HG02885 (cell line): ENCODE data around the gene RNF224.
"Not testable (repeated sequence)": the region's sequence is repeated elsewhere in the genome, so short reads cannot be mapped to it uniquely, and the experiment has no call there.

Source experiments
- ATAC-seq: cut with Tn5 transposase; IDR thresholded peaks from one replicate; pipeline ENCODE4 v1.9.1; 2021; ENCODE audit warnings: mild to moderate bottlenecking; ENCODE audit not compliant: unreplicated experiment, poor library complexity

Gene RNF224

DNA sequence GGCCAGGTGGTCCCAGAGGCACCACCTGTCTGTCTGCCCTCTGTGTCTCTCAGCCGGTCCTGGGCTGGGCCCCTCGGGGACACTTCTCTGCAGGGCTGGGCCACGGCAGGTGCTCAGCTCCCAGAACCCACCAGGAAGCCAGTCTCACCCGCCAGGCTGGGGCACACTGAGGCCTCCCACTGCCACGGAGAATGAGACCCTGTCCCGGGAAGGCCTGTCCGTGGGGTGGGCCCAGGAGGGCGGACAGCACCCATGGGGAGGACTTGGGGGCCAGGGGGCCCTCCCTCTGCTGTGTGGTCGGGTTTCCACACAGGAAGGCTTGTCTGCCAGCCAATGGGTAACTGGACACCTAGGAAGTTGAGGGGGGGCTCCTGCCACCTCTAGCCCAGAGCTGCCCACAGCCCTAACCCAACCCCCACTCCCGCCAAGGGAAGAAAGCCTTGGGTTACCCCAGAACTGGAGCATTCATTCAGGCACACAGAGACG is 9.7 kb downstream of the RNF224 start:
- no peak for ATAC-seq

DNA sequence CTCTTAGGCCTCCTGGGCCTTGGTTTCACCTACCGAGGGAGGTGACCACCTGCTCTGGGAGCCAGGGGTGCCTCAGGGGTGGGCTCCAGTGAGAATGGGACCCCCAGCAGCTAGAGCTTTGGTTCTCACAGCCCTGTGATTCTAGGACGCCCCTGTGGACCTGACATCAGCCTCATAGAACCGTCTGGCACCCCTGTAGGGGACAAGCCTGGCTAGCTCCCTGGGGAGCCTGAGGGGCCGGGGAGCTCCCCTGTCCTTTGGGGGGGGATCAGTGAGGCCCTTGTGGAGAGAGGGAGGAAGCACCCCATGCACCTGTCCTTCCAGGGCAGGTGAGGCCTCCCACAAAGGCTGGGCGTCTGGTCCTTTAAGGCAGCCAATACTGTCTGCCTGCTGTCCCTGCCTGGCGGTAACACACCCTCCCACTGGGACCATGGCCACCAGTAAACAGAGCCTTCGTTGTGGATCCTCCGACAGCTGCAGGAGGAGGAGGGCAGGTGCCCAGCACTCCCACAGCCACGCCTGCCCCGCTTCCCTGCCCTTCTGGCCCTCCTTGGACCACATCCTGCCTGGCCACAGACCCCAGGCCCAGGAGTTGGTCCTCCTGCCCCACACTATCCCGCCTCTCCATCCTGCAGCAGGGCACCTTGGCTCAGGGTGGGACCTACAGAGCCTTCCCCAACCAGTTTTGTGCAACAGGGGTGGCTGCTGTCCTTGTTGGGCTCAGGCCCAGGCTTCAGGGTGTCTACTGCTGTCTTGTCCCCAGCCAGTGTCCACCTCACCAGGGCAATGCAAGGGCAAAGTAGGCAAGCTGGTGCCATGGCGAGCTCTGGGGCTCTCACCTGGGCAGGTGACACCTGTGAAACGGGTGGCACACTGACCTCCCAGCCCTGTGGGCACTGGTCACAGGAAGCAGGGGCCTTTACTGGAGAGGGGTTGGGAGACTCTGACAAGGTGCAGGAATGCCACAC is 10.7 kb downstream of the RNF224 start:
- ATAC-seq, result no peak

DNA sequence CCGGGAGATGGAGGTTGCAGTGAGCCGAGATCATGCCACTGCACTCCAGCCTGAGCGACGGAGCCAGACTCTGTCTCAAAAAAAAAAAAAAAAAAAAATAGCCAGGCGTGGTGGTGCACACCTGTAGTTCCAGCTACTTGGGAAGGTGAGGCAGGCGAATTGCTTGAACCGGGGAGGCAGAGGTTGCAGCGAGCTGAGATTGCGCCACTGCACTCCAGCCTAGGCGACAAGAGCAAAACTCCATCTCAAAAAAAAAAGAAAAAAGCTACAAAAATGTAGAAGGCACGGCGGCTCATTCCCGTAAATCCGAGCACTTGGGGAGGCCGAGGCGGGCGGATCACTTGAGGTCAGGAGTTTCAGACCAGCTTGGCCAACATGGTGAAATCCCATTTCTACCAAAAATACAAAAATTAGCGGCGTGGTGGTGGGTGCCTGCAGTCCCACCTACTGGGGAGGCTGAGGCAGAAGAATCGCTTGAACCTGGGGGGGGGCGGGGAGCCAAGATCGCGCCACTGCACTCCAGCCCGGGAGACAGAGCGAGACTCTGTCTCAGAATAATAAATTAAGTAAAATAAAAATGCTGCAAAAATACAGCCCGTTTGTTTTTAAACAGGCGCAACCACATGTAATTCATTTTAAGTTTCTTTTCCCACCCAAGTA is 12.4 kb downstream of the RNF224 start:
- not testable (repeated sequence) for ATAC-seq

DNA sequence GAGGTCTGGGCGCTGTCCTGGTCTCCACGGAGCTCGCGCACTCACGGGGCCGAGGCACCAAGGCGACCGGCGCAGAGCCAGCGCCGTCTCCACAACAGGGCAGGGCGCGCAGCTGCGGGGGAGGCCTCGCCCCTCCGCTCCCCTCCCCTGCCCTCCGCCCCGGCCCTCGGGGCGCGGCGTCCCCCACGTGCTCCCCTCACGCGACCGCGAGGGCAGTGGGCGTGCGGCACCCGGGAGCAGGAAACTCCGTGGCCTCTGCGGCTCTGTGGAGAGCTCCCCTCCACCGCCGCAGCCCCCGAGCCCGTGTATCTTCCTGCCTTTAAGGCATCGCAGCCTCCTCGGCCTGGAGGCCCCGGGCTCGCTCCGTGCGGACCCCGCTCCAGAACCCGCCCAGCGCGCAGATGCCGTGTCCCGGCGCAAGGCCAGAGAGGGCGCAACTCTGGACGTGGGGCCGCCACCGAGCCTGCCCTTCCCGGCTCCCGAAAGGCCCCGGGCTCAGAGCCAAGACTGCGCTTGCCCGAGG is 13.1 kb downstream of the RNF224 start:
- peak; percentile 23 for ATAC-seq

DNA sequence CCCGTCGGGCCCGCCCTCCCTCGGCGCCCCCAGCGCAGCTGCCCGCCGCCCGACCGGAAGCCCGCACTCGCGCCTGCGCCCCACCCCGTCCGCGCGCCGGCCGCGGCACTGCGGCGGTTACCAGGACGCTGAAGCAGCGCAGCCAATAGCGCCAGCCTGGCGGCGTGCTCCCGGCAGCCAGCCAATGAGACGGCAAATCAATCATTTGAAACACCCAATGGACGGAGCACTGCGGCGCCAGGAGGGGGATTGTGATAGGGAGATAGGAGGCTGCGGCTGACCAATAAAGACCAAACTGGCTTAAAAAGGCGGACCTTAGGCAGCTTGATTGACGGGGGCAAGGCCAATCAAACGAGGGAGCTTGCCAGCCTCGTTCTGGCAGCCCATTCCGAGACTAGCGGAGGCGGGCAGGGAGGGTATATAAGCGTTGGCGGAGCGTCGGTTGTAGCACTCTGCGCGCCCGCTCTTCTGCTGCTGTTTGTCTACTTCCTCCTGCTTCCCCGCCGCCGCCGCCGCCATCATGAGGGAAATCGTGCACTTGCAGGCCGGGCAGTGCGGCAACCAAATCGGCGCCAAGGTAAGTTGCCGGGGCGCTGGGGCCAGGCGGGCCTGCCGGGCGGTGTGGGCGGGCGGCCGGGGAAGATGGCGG is 13.7 kb downstream of the RNF224 start, which contains the start of gene TUBB4B:
Gene TUBB4B (plus strand): TSS at position 447 of the 649 bp plus-strand sequence. CDS start 74 bp downstream, at position 521.
- peak; percentile 75 for ATAC-seq

DNA sequence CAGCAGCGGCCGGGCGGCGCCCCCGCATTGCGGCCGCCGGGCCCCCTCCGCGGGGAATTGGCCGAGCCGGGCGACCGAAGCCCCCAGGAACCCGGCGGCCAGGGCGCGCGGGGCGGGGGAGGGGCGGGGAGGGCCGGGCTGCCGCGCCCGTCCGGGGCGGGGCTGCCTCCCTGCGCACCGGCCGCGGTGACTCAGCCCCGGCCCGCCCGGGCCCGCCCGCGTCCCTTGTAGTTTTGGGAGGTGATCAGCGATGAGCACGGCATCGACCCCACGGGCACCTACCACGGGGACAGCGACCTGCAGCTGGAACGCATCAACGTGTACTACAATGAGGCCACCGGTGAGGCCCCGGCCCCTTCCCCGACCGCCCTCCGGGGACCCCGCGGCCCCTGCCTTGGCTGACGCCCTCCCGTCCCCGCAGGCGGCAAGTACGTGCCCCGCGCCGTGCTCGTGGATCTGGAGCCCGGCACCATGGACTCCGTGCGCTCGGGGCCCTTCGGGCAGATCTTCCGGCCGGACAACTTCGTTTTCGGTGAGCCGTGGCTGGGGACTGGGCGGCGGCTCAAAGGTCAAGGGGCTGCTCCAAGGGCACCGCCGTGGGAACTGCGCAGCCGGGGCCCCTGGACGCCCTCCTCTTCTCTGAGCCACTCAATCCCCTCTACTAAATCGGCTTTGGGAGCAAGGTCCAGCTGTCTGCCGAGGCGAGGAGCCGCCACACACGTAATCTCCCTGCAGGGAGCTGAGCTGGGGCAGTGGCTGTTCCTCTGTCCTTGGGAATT is 14.4 kb downstream of the RNF224 start:
- no peak for ATAC-seq

DNA sequence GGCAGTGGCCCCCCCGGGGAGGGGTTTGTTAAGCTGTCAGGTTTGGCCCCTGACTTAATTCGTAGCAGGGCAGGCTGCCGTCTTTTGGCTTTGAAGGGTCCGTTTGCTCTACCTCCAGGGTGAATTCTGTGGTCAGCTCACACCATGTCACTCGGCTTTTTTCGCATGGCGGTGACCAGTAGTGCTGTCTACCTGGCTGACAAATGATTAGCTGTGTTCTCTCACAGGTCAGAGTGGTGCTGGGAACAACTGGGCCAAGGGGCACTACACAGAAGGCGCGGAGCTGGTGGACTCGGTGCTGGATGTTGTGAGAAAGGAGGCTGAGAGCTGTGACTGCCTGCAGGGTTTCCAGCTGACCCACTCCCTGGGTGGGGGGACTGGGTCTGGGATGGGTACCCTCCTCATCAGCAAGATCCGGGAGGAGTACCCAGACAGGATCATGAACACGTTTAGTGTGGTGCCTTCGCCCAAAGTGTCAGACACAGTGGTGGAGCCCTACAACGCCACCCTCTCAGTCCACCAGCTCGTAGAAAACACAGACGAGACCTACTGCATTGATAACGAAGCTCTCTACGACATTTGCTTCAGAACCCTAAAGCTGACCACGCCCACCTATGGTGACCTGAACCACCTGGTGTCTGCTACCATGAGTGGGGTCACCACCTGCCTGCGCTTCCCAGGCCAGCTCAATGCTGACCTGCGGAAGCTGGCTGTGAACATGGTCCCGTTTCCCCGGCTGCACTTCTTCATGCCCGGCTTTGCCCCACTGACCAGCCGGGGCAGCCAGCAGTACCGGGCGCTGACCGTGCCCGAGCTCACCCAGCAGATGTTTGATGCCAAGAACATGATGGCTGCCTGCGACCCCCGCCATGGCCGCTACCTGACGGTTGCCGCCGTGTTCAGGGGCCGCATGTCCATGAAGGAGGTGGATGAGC is 15.2 kb downstream of the RNF224 start:
- ATAC-seq, result no peak

DNA sequence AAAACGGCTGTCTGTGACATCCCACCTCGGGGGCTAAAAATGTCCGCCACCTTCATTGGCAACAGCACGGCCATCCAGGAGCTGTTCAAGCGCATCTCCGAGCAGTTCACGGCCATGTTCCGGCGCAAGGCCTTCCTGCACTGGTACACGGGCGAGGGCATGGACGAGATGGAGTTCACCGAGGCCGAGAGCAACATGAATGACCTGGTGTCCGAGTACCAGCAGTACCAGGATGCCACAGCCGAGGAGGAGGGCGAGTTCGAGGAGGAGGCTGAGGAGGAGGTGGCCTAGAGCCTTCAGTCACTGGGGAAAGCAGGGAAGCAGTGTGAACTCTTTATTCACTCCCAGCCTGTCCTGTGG is 15.9 kb downstream of the RNF224 start:
- ATAC-seq, result not testable (repeated sequence)

DNA sequence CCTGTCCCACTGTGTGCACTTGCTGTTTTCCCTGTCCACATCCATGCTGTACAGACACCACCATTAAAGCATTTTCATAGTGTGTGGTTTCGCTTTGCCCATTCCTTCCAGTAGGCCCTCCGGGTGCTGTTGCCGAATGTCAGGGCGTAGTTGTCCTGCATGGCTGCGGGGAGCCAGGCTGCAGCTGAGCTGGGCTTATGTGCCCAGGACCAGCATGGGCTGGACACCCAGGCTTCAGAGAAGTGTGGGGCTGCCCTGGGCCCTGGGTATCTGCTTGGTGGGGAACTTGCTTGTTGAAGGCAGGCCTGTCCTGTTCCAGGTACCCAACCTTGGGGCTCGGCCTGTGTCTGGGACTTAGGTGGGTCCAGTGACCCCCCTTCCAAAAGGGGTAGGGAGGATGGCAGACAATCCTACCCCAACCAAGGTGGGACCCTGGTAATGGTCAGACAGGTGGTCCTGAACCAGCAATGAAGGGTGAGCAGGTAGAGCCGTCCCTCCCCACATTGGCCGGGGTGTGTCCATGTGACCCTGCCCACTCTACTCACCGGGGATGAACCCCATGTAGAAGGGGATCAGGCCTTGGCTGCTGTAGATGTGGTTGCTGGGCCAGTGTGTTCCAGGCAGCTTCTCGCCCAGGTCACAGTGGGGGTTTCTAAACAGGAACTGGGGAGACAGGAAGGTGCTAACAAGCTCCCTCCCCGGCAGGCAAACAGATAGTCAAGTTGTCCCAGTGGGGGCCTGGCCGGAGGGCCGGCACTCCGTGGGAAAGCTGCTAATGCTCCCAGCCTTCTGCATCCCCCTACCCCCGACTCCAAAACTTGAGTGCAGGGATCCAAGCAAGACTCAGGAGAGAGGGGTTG is 16.6 kb downstream of the RNF224 start:
- no peak for ATAC-seq

DNA sequence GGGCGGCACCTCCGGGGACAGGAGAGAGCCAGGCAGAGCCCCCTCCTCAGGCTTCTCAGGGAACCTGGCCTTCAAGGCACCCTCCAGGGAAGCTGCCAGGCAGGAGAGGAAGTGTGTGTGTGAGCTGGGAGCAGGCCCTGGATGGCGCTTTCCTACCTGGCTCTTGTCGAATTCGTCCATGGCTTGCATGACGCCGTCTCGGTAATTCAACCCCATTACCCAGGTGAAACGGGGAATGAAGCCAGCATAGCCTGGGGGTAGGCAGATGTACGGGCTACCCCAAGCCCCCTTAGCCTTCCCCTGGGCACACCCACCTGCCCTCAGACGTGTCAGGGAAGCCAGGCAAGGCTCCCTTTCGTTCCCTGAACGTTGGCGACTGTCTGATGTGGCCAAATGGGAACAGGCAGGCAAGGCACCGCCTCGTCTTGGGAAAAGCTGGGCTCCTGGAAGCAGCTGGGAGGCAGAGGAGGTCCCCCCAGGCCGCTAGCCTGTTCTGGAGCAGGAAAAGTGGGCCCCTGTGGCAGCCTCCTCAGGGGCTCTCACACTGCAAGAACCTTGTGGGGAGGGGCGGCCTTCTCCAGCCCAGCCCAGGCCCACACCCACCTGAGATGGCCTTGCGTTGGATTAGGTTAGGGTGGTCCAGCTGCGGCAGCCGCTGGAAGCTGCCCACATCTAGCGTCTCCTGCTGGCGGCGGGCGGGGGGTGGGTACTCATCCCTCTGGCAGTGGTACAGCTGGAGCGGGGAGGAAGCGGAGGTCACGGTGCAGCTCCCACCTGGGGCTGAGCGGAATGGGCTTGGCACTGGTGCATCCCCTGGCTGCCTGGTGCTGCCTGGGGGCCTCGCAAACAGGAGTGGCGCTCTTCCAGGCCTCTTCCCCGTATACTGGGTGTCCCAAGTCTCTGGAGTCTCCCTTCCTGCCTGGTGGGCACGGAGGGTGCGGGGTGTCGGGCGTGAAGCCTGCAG is 17.5 kb downstream of the RNF224 start:
- no peak for ATAC-seq

DNA sequence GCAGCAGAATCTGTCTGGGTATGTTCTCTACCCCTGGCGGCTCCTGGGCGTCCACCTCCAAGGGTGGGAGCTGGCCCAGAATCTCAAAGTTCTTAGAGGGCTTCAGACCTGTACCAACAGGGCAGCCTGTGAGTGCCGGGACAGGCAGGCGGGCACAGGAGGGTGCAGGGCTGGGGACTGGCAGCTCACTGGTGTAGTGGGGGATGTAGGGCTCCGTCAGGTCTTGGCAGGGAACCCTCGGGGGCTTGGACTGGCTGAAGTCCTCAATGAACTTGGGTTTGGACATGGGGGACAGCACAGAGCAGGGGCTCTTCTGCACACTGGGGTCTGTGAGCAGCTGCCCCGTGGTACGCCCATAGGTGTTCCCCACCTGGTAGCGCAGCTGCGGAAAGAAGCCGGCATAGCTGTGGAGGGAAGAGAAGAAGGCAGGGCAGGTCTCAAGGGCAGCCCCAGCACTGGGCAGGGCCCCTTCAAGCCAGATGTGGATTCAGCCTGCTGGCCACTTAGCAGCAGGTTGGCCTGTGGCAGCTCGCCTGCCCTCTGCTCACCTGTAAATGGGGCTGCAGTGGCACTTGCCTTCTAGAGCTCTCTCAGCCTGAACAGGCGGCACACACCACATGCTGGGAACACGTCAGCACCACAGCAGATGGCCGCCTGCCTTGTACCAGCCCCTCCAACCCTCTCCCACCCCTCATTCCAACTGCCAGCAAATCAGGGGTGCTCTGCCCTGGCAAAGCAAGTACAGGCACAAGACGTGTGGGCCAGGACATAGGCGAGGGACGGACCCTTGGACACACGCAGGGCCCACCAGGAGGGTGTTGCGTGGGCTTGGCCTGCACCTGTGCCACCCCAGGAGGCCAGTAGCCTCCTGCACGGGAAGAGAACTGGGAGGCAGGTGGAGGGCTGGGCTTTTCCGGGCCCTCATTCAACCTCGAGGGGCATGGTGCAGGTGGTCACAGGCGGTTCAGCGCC is 18.4 kb downstream of the RNF224 start:
- ATAC-seq, result no peak

DNA sequence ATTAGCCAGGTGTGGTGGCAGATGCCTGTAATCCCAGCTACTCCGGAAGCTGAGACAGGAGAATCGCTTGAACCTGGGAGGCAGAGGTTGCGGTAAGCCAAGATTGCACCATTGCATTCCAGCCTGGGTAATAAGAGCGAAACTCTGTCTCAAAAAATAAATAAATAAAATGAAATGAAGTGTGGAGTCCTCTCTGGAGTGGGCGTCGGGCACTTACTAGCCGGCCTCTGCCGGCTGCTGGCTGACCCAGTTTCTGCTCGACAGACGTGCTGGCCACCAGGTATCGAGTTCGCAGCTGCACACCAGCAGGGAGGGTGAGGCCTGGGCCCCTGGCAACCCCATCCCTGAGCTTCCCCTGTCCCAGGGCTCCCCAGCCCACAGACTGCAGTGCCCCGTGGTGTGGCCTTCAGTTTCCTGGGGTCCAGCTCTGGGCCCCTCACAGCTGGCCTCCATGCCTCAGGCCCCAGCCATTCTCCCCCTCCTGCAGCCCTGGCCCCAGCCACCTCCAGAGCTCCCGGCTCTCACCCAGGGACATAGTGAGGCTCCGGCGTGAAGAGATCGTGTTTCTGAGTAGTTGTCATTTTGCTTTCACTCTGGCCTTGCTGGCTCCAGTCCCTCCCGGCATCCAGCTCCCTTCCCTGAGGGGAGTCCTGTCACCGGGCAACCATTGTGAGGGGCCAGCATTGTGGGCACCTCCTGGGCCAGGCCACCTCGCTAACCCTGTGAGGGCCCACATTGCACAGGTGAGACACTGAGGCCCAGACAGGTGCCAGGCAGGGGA is 20.0 kb downstream of the RNF224 start:
- no peak for ATAC-seq

DNA sequence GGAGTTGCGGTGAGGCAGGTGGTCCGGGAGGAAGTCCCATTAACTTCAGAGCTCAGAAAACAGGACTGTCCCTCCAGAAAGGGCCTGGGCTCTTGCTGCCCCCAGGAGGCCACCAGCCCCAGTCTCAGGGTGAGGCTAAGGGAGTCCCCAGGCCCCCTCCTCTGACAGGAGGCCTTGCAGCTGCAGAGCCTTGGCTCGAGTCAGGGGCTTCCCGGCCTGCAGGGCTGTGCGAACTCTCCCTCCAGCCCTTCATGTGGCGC is 20.5 kb downstream of the RNF224 start:
- ATAC-seq, result no peak

DNA sequence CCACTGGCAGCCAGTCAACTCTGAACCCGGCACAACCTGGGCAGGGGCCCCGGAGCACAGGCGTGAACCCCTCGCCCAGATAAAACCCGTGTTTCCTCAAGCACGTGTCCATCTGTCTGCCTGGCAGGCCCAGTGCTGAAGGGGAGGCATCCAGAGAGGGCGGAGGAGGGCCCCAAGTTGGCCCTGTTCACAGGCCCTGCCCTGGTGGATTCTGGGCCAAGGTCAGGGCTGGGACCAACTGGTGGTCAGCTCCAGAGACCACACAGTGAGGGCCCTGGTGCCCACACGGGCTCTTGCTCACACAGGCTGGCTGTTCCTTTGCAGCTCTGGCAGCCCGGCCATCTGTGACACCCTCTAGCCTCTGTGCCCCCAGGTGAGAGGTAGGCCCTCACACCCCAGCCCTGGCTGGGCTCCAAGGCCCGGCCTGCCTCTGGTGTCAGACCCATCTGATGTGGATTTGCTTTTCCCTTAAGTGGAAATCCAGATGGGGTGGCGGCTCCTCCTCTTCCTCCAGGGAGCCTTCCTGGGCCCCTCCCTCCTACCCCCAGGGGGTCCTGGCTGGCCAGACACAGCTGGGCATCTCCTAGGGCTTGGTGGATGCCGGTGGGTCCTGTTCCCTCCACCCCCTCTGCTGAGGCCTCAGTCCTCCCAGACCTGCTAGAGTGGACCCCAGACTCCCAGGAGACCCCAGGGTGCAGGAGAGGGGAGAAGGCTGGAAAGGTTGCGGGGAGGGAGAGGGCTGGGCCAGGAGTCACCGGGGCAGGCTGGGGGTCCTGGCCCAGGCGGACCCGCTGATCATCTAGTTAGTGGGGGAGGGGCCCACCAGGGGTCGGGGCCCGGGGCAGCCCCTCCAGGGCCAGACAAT is 23.3 kb downstream of the RNF224 start:
- no peak for ATAC-seq

DNA sequence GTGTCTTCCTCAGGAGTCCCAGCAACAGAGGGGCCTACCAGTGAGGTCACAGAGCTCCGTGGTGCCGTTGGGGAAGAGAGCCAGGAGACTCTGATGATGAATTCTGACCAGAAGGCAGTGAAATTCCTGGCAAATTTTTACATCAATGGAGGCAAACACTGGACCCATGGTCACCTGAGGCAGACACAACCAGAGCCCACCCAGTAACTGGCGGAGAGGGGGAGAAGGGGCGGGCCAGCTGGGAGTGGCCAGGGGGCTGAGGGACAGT is 23.8 kb downstream of the RNF224 start, which contains the start of gene STPG3:
Gene STPG3 (plus strand): TSS at position 93 of the 268 bp plus-strand sequence. CDS start 1 bp downstream, at position 94.
- no peak for ATAC-seq
